GM21576 (cell line): ENCODE results near the gene AHDC1.

Source experiments
- ATAC-seq: cut with Tn5 transposase; IDR thresholded peaks from one replicate; pipeline ENCODE4 v1.9.1; 2021; ENCODE audit warnings: mild to moderate bottlenecking, moderate library complexity; ENCODE audit not compliant: unreplicated experiment

AHDC1 gene

DNA sequence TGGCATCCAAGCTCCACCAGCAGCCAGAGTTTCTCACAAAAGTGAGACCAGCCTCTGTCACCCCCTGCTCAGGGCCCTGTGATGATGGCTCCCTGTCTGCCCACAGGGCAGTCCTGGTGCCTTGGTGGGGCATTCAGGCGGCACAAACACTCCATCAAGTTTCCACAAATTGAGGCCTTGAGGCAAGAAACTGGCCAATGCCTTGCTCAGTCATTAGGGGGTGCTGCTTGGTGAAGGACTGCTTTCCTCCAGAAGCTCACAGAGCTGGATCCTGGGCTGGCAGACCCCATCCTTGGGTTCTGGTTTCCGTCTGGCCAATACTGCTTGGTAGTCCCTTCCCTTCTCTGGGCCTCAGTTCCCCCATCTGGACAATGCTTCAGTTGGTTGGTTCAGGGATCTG is 12.5 kb upstream of the AHDC1 start:
- no peak for ATAC-seq

DNA sequence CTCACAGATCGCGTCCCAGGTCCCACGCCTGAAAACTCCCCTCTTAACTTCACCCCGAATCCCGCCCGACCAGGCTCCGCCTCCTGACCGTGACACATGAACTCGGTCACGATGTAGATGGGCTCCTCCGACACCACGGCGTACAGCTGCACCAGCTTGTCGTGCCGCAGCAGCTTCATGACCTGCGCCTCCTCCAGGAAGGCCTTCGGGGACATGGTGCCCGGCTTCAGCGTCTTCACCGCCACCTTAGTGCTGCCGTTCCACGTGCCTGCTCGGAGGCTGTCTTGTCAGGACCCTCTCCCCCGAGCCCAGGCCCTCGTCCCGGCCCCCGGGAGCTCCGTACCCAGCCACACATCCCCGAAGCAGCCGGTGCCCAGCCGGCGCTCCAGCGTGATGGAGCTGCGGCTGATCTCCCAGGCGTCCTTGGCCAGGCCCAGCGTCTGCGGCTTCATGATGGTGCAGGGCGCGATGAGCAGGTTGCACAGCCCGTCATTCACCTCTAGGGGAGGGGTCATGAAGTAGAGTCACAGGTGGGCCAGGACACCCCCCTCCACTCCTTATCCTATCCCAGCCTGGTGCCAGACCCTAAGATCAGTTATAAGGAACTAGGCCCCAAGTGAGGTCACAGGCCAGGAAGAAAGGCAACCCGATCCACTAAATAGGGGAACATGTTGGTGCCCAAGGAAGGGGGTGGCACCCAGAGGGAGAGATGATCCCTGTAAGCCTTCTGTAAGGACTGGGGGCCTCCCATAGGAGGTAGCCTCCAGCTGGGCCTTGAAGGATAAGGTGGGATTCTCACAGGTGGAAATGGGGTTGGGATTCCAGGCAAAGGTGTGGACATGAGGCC is 11.6 kb upstream of the AHDC1 start:
- ATAC-seq = no peak

DNA sequence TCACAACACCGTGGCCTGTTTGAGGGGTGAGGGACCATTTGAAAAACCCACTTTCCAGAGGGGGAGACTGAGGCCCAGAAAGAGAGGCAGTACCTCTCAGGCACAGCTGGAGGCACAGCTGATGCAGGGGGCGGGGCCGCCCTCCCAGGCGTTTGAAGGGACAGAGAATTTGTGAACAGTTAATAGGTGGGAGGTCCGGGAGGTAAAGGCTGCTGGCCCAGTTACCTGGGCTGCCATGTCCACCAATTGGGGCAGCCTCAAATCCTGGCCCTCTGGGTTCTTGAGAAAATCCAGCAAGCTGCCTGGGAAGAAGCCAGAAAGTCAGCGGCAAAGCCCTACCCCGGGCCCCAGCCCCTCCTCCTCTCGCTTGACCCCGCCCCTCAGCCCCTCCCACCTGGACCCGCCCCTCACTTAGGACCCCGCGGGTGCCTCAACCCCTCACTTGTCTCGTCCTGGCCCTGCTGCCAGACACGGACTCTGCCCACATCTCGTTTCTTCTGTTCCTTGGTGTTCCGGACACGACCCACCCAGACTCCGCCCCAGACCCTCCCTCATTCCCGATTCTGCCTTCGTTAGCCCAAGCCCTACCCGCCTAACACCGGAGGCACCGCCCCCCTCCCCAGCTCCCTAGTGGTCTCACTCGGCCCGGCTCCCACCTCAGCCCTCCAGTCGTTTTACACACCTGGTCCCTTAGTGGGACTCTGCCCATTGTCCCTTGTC is 10.8 kb upstream of the AHDC1 start:
- ATAC-seq = no peak

GRCh38 chr1:27614043-27614624 is 10.2 kb upstream of the AHDC1 start:
- no peak for ATAC-seq

DNA sequence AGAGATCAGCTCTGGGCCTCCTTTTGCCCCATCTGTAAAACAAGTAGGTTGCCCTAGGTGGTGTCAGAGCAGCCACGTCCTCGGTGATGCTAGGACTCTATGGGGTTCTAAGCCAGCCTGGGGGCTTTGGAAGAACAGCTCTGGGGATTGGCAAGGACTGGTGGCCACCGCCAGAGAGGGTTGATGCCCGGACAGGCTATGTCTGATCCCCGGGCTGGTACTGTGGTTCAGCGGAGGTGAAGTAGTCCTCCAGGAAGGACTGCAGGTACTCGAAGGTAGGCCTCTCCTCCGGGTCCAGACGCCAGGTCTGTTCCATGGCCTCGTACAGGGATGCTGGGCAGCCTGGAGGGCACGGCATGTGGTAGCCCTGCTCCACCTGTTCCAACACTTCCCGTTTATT is 8.8 kb upstream of the AHDC1 start:
- no peak for ATAC-seq

- ATAC-seq = no peak
Observed at GRCh38 chr1:27611450-27611849, 7.5 kb upstream of the AHDC1 start.

- ATAC-seq = no peak
Observed at GRCh38 chr1:27609618-27610240, 5.8 kb upstream of the AHDC1 start.

DNA sequence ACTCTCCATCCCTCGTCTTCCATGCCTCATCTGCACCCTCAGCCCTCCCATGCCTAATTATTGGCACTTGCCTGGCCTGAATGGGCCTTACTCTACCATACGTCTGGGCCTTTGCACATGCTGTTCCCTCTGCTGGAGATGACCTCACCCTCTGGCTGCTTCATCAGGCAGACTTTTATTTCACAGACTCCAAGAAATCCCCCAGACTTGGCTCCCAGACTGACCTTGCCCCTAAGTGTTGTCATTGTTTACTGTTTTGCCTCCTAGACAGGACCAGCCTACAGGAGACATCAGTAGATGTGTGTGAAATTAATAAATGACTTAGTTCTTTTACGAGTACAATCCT is 5.2 kb upstream of the AHDC1 start:
- no peak for ATAC-seq

GRCh38 chr1:27607239-27607804 is 3.4 kb upstream of the AHDC1 start:
- no peak for ATAC-seq

GRCh38 chr1:27606708-27607238 is 2.8 kb upstream of the AHDC1 start:
- no peak for ATAC-seq

DNA sequence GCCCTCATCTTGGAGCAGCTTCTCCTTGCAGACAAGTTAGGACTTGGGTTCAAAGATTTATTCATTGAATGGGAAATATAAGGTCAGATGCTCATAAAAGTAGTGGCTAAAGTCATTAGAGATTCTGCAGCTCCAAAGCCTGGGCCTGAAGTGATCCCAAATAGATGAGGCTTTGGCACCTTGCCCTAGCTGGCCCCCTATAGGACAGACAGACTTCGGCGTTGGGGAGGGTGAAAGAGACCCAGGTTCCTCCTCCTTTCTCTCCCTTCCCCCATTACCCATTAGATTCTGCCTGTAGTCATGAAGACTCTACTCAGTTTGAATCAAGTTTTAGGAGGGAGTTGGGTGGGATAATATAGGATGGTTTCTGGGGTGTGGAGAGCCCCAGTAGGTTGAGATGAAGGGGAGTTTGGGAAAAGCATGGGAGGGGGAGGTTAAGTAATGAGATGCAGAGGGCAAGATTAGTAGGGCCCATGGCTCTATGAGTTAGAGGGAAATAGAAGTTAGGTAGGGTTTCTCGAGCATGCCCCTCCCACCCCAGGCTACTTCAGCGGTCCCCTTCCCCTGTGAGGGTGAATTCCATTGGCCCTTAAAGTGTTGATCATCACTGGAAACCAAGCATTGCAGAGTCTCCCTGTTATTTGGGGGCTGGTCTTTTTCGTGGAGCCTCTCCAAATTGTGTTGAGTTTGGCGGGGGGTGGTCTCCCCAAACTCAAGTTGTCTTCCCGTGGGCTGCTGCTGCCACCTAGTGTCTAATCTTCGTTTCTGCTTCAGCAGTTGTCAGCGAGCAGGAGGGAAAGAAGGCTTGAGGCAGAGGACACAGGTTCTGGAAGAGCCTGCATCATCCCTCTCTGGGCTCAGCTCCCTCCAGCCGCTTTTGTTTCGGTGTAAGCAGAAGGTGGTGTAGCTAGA is 2.1 kb upstream of the AHDC1 start:
- no peak for ATAC-seq

- ATAC-seq = no peak
Observed at GRCh38 chr1:27605300-27605766, 1.4 kb upstream of the AHDC1 start.

- no peak for ATAC-seq
Observed at GRCh38 chr1:27604579-27605299, 795 bp upstream of the AHDC1 start.

DNA sequence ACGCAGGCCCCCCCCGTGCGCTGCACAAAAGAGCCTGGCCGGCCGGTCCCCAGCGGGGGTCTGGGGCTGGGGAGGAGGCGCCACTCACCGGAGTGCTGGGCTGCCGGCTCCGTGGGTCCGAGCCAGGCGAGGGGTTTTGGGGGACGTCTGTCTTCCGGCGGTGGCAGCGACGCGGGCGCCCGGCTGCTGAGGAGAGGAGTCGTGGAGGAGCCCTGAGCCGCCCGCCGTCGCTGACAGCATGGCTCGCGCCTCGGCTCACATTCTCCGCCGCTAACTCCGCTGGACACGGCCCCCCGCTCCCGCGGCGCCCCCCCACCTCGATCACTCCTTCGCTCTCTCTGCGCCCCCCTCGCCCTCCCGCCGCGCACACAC is 649 bp downstream of the AHDC1 start:
- ATAC-seq = no peak

DNA sequence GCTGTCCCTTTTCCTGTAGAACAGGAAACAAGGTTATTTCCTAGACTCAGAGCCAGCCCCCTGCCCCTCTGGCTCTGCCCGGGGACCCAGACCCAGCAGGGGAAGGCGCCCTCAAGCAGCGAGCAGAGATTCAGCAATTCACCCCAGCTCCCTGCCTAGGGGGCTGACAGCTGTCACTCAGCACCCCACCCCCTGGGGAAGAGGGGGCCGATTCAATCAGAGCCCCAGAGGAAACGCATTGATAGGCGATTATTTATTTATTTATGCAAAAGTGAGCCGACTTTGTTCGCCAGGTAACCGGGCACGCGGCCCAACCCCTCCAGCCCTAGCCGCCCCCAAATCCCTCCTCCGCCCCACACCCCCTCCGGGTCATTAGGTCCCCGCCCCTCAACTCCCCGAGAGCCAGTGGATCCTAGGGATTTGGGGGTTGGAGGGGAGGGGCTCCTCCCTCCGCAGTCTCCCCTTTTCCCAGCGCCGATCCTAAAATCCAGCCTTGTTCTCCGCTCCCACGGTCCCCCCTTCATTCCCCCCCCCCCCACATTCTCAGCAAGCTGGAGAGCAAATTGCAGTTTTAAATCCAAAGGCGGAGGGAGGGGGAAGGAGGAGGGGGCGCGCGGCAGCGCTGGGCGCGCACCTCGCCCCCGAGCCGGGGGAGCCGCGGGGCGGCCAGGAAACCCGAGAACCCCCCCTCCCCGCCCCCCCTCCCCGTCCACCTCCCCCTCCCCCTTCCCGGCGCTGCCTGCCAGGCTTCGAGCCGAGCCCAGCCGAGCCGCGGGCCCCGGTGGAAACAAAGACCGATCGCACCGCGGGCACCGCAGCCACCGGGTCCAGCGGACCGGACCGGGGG is 1.3 kb downstream of the AHDC1 start:
- ATAC-seq = no peak

DNA sequence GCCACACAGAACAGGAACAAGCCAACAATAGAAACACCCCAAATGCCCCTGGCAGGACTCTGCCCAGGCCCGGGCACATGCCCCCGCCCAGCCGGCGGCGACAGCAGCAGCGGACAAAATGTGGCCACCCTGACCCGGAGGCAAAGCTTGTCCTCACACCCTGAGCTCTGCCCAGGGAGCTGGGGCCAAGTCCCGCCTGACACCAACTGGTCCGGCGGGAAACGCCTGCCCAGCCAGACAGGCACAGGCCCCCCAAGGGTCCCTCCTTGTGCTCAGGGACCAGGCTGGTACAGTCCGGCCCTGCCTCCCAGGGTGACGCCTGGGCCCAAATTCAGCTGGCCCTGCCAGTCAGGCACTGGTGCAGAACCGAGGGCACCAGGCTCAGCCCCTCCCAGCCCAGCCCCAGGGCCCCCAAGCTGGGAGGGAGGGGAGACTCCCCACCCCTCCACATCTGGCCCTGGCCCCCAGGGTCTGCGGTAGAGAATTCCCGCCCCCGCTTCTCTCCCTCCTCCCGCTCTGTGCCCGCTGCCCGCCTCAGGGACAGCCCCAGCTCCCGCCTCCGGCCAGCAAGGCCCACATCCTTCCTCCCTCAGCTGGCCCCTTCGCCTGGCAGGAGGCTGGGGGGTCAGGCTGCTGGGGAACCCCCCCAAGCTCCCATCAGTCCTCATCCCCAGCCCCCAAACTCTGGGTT is 2.0 kb downstream of the AHDC1 start:
- no peak for ATAC-seq

GRCh38 chr1:27601321-27601770 is 2.6 kb downstream of the AHDC1 start:
- no peak for ATAC-seq
